Activated T-cell treated with anti-CD3 and anti-CD28 coated beads for 1 hour (primary cell): ENCODE results near the gene LBHD2.
"Not testable (repeated sequence)": the region's sequence is repeated elsewhere in the genome, so short reads cannot be mapped to it uniquely, and the experiment has no call there.

Experiments
- DNase-seq: peaks from one replicate; pipeline ENCODE4 v3.0.0-alpha.2; 2020; ENCODE audit warnings: low read depth

Gene LBHD2

DNA sequence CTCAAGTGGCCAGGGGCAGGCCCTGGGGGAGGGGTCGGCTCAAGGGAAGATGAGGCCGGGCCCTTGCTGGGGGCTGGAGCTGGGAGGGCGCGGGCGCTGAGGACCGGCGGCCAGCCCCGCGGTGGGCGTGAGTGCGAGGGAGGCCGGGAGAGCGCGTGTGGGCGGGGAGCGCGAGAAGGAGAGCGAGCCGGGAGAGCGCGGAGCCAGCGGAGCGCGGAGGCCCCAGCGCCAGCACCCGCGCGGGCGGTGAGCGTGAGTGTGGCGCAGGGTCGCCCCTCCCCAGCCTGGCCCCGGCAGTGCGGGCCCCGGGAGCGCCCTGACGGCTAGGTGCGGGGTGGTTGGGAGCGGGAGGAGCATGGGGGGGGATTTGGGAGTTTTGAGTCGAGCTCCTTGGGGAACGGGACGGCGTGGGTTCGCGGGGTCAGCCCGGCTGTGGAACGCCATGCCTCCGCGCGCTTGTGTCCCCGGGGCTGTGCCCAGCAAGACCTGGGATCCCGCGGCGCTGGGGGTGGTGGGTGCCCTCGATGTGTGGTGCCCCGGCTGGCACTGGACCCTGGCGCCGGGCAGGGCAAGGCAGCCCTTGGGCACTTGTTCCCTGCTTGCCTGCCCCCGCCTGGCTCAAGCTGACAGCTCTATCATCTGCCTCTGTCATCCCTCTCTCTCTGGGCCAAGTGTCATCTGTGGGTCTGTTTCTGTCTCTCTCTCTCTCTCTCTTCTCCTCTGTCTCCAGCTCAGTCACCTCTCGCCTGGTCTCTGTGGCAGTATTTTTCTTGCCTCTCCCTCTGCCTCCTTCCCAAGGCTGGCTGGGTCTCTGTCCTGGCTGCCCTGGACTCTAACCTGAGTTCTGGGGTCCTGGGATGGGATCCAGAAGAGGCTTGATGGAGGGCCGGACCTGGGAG is at the start of gene LBHD2:
LBHD2 (plus strand) TSS at position 190 of the 899 bp plus-strand sequence. CDS start 1,803 bp downstream, outside the sequence.
- DNase-seq: no peak

DNA sequence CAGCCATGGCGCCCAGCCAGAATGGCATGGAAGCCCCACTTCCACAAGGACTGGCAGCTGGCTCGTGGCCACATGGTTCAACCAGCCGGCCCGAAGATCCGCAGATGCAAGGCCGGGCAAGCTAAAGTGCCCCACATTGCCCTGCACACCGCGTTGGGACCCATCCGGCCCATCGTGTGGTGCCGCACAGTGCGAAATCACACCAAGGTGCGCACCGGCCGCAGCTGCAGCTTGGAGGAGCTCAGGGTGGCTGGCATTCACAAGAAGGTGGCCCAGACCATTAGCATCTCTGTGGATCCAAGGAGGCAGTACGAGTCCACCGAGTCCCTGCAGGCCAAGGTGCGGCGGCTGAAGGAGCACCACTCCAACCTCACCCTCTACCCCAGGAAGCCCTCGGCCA is 42.5 kb upstream of the LBHD2 start:
- no peak for DNase-seq

DNA sequence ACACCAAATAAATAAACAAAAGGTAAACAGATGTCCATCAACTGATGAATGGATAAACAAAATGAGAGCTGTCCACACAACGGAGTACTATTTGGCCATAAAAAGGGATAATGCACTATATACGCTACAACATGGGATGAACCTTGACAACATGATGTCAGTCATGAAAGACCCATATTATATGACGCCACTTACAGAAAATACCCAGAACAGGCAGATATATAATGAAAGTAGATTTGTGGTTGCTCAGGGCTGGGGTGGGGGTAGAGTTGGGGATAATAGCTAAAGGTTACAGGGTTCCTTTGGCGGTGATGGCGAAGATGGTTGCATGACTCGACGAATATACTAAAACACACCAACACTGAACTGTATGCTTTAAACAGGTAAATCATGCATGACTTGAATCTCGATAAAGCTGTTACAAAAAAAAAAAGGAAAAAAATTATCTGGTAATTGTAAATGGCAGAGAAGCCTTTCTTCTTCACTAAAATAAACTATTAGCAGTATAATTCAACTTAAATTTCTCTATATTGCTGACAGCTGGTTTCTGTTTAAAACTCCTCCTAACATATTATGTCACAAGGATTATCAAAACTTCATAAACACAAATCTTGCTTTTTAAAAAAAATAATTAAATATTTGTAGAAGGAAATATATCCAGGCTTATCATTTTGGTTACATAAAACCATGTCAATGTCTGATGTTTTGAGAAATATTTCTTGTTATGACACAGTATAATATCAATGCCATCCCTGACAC is 40.6 kb upstream of the LBHD2 start:
- DNase-seq: no peak

DNA sequence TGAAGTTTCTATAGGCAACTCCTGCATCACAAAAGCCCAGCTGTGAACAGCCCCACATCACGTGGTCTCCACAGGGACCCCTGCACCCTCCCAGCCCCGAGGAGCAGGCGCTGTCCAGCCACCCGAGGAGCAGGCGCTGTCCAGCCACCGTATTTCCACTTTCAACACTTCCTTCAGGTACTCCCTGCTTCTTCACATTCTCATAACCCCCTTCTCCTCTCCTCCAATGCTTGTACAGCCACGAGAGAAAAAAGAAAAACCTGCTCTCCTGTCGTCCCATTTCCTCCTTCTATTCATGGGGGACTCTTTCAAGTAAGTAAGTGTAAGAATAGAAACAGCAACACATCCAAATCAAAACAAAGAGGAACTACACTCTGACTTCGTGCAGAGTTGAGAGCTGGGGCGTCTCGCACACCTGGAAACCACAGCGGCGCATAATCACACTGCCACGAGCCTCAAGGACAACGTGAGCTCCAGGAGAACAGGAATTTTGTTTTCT is 38.6 kb upstream of the LBHD2 start:
- DNase-seq: no peak

DNA sequence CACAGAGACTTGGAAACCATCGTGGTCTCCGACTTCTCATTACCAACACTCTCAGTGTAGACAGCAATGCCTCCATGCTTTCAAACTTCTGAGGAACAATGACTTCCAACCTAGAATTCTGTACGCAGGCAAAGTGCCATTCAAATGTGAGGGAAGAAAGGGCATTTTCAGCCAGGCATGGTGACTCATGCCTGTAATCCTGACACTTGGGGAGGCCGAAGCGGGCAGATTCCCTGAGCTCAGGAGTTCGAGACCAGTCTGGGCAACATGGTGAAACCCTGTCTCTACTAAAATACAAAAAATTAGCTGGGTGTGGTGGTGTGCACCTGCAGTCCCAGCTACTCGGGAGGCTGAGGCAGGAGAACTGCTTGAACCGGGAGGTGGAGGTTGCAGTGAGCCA is 36.6 kb upstream of the LBHD2 start:
- DNase-seq: not testable (repeated sequence)

DNA sequence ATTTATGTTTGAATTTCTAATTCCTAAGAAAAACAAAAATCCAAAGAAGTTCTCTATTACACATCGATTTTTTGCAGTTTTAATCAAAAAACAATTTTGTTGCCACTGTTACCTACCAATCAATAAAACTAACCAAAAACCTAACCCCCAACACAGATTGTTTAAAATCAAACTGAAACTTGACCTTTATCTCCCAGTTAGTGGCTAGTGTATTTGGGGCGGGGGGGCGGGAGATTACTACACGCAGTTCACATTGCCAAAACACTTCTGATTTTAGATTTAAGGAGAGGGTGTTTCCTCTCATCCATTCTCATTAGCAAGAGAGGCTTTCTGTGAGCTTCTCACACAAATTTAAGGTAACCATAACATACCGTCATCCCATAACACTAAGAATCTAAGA is 33.1 kb upstream of the LBHD2 start:
- no peak for DNase-seq

DNA sequence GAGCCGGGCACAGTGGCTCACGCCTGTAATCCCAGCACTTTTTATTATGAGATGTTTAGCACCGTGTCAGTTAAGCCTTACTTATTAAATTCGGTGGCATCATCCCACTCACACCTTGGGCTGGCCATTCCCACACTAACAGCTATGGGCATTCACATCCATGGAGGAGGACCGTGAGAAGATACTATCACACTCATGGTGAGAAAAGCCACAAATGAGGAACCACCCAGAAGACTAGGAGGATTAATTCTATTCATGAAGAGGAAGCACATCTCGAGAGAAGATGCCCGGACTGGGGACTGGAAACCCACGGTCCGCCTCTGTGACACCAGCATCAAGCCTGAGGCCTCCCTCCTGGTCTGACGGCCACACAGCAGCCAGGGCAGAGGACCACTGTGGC is 31.6 kb upstream of the LBHD2 start:
- DNase-seq: no peak

DNA sequence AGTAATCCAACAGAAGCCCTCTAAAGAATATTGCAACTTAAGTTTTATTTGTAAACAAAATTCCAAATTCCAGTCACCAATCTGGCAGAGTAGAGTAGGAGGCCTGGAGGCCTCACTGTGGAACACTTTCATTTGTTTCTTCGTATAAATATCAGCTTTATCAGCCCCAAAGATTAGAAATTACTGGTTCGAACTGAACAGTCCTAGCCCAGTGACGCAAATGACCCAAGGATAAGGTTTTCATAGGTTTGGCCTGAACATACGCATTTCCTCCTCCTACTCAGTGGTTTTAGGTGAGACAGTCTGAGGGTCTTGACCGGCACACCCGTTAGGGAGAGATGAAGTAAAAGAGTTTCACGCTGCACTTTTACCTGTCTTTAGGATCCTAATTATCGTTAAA is 28.3 kb upstream of the LBHD2 start:
- DNase-seq: no peak

DNA sequence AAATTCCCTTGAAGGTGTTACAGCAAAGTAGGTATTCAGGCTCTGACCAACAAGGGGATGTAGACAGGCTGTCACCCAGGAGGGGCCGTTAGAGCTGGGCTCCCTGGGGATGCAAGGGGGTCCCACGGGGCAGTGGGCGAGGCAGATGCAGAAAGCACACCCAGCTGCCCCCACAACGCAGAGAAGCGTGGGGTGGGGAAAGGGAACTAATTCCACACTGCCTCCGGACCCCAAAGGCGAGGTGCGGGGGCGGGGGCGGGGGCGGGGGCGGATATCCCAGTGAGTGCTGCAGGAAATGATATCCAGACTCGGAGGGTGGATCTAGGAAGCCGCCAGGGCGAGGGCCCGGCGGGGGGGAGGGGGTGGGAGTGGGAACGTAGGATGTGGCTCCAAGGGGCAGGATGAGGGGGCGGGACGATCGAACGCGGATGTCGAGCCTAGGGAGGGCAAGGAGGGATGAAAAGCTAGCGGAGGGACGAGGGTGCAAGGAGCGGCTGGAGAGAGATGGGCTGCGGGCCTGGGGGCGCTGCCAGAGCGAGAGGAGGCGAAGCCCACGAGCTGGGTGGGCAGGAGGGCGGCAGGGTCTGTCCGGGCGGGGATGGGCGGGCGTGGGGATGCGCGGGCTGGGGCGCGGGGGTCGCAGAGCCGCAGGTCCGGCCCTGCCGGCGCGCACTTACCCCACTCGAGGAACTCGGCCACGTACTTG is 27.5 kb upstream of the LBHD2 start:
- no peak for DNase-seq

DNA sequence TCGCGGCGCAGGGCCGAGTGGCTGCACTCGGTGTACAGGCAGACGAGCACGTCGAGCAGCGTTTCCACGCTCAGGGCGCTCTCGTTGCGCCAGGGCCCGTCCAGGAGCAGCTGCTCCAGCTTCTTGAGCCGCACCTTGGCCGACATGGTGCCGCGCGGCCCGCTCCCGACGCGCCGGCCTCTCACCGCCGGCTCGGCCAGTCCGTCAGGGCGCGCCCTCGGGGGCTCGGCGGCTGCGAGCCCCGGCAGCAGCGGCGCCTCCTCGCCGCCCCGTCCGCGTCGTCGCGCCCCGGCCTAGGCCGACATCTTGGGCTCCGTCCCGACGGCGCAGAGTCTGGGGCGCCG is 27.0 kb upstream of the LBHD2 start:
- no peak for DNase-seq

DNA sequence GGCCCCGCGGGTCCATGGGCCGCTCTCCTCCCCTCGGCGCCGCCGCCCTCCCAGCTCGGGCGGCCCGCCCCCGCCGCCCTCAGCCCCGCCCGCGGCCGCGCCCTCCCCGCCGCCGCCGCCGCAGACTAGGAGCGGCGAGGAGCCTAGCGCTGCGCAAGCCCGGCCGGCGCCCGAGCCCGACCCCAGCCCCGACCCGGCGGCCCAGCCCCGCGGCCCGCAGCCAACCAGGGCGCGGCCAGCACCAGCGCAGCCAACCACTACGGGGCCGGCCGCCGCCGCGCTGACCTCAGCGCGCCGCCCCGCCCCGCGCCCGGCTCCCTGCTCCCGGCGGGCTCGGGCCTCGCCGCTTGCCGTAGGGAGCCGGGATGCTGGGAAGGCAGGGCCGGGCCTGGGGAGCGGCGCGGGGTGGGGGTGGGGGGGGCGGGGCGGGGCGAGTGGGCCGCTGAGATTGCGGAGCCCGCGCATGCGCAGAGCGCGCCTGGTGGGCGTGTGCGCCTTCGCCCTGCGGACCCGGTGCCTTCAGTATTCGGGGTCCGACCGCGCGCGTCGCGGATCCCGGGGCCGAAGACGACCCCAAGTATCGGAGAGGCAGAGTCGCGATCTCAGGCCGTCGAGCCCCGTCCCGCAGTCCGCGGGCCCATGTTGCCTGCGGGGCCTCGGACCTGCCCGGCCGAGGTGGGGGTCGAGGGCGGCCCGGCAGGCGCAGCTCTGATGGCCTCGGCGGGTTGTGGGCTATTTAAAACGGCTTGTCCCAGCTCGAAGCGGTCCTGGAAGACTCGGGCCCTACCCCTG is 26.4 kb upstream of the LBHD2 start, which contains the start of gene CDC42BPB:
CDC42BPB (minus strand) TSS at position 178 of the 792 bp plus-strand sequence. CDS start 376 bp downstream, outside the sequence.
- DNase-seq: peak; percentile 50

DNA sequence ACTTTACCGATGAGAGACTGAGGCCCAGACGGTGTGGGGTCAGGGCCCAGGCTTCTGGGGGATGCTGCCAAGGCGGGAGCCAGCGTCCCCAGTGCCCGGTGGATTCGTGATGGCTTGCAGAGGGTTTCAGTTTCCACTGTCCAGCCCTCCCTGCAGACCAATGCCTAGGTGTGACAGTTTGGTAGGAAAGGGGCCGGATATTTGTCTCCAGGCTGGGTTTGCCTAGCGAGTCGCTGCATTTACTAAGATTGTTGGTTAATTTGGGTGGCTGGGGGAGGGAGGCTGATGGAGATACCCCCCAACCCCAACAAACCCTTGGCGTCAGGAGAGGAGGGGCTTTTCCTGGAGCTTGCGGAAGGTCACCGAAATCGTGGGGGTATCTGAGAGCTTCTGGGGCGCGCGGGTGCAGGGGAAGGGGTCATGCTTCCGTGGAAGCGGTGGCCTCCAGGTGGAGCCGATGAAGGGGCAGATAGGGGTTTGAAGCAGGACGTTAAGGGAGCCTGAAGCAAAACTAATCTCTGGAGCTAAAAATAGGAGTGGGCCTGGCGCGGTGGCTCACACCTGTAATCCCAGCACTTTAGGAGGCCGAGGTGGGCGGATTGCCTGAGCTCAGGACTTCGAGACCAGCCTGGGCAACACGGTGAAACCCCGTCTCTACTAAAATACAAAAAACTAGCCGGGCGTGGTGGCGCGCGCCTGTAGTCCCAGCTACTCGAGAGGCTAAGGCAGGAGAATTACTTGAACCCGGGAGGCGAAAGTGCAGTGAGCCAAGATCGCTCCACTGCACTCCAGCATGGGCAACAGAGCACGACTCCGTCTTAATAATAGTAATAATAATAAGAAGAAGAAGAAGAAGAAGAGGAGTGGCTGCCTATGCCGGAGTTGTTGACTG is 25.6 kb upstream of the LBHD2 start:
- DNase-seq: no peak

DNA sequence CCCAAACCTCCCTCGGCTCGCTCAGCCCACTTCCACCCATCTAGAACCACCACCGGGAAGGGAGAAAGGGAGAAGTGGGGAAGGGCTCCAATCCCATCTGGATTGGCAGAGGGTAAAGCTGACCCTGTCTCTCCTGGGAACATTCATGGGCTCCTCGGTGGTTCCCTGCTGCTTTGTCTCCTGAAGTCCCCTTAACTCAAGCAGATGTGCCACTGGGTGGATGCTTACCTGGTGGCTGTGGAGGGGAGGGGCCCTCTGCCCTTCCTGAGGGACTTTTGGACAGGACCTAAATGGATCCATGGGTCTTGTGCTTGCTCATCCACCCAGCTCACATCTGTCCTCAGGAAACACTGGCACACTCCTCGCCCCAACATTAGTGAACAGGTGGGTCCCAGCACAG is 24.5 kb upstream of the LBHD2 start:
- no peak for DNase-seq

DNA sequence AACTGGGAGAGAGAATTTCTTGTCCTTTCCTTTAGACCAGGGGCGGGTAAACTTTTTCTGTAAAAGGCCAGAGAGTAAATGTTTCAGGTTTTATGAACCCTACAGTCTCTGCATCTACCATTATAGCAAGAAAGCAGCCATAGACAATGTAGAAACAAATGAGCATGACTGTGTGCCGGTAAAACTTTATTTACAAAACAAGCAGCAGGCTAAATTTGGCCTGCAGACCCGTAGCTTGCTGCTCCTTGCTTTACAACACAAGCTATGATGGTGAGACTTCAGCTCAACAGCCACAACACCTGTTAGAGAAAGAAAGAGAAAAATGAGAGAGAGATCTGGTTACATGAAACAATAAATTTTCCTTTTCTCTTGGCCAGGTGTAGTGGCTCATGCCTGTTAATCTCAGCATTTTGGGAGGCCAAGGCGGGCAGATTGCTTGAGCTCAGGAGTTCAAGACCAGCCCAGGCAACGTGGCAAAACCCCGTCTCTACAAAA is 22.5 kb upstream of the LBHD2 start:
- no peak for DNase-seq

DNA sequence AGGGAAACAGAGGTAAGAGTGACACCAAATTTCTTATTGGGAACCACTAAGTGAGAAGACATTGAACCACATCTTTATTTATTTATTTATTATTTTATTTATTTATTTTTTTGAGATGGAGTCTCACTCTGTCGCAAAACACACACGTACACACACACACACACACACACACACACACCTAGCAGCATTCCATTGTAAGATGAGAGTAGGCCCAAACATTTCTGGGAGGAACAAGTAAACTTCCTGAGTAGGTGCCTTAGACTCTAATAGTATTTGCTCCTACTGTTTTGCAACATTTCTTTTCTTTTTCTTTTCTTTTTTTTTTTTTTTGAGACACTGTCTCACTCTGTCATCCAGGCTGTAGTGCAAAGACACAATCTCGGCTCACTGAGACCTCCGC is 19.6 kb upstream of the LBHD2 start:
- no peak for DNase-seq

DNA sequence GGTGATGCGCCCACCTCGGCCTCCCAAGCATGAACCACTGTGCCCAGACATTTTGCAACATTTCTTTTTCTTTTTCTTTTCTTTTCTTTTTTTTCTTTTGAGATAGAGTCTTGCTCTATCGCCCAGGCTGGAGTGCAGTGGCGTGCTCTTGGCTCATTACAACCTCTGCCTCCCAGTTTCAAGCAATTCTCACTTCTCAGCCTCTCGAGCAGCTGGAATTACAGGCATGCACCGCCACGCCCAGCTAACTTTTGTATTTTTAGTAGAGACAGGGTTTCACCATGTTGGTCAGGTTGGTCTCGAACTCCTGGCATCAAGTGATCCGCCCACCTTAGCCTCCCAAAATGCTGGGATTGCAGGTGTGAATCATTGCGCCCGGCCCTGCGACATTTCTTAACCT is 19.0 kb upstream of the LBHD2 start:
- DNase-seq: no peak

DNA sequence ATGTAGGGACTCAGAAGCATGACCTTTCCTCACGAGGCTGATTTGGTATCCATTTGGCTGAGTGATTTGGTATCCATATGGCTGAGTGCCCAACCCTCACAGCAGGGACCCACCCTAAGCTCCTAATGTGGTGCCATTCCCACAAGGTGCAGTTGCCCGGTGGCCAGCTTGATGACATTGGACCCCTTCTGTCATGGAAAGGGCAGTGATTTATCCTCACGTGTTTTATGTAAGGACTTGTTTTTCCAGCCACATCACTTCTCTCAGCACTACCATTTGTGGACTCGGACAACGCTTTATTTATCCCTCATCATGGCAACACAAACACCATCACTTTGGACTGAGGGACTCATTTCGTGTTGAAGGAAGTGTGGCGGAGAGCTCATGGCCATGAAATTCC is 18.1 kb upstream of the LBHD2 start:
- DNase-seq: no peak

DNA sequence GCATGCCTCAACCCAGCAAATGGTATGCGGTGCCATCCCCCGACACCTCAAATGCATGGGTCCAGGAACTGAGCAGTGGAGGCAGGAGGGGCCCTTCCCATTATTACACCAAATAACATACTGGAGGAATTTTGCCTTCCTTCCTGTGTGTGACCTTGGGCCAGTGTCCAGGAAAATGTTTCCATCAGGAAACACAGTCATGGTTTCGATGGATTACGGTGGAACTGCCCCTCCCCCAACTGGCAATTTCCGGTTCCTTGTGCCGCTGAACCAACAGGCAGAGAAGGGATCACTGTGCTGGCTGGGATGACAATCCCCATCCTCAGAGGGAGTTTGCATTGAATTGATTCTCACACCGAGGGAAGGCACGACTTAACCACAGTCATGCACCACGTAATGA is 17.6 kb upstream of the LBHD2 start:
- DNase-seq: no peak

DNA sequence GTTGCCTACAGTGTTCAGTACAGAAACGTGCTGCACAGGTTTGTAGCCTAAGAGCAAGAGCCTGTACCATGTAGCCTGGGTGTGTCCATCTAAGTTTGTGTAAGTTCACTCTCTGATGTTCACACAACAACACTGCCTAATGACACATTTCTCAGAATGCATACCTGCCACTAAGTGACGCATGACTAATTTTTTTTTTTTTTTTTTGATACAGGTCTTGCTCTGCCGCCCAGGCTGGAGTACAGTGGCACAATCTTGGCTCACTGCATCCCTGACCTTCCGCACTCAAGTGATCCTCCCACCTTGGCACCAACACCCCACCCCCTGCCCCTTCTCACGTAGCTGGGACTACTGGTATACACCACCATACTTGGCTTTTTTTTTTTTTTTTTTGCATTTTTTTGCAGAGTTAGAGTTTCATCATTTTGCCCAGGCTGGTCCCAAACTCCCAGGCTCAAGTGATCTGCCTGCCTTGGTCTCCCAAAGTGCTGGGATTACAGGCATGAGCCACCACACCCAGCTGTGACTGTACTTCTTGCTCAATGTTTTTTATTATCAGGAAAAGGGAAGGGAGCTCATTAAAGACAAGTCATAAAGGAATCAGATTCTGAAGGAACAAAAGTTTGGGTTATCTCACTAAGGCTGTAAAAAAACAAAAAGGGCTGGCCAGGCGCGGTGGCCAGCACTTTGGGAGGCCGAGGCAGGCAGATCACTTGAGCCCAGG is 16.6 kb upstream of the LBHD2 start:
- no peak for DNase-seq
